ENCODE data around the gene ST3GAL5. TPM values are rescaled to one million over a fixed set of nuclear protein-coding genes. Genes with fewer than 3 reads are reported as not detected.

The ST3GAL5 gene
- total and polyA plus RNA-seq, 2 experiments from 2014 or later = 3.2 to 7.9 TPM

GRCh38 chr2:85913884-85914881 is 25.4 kb upstream of the ST3GAL5 start:
- ATAC-seq = no peak
- Histone ChIP-seq H3K79me2 (replicated peaks; ENCODE audit: insufficient read depth) (no peaks in the 10 kb centered on the region), H3K27me3 (ENCODE audit: insufficient read depth) (no peaks in the 10 kb centered on the region), H4K20me1 (replicated peaks; ENCODE audit: insufficient read depth) (no peaks in the 10 kb centered on the region), H3K36me3 (ENCODE audit: insufficient read depth) (no peaks in the 10 kb centered on the region), H3K4me2 (no peak overlapping the region), H3K4me1 (ENCODE audit: insufficient read depth) (no peaks in the 10 kb centered on the region), H3K9me2 (ENCODE audit: insufficient read depth) (0 out of 2 replicates have a peak, but pooled peaks cover 3% of the 10 kb centered on the region), H3K4me3 (no peak overlapping the region), H3K27ac (ENCODE audit: low read depth) (no peak overlapping the region), H3F3A (replicated peaks; ENCODE audit: low read depth) (no peaks in the 10 kb centered on the region), H2AFZ (peak overlapping the region; percentile 18; the same call in 1 of the 2 replicates)
- Mint-ChIP-seq H3K9me3 (peaks cover 2% of the 10 kb centered on the region; the same call in 1 of the 3 replicates), H3K27ac (no peak overlapping the region), H3K4me3 (no peak overlapping the region), H3K4me1 (peaks cover 4% of the 10 kb centered on the region; the same call in 1 of the 3 replicates), H3K36me3 (ENCODE audit: low read depth) (no peaks in the 10 kb centered on the region), H3K27me3 (ENCODE audit: insufficient read depth, low read depth, poor library complexity) (peaks cover 3% of the 10 kb centered on the region)
- no peak for DNase-seq (ENCODE audit: low spot score)
- TF ChIP-seq CTCF (conservative IDR thresholded peaks at IDR 0.05; ENCODE audit: low read depth in 2 of 2) = no peak
- TF ChIP-seq JUNB (IDR thresholded peaks at IDR 0.05; ENCODE audit: unreplicated experiment) = no peak
- no peak for TF ChIP-seq EZH2phosphoT487 (IDR thresholded peaks at IDR 0.05; ENCODE audit: unreplicated experiment)
- TF ChIP-seq EZH2 (IDR thresholded peaks at IDR 0.05; ENCODE audit: low read depth, unreplicated experiment) = no peak
- TF ChIP-seq ETS1 (IDR thresholded peaks at IDR 0.05) = no peak
- no peak for TF ChIP-seq CREB1 (CRISPR knock-in tag; IDR thresholded peaks at IDR 0.05; ENCODE audit: low read depth)
- no peak for TF ChIP-seq ZNF114 (CRISPR knock-in tag; IDR thresholded peaks at IDR 0.05)

GRCh38 chr2:85911814-85912692 is 23.3 kb upstream of the ST3GAL5 start:
- peaks cover 3% of the 10 kb centered on the region for H3K27me3 Mint-ChIP-seq (ENCODE audit: insufficient read depth, low read depth, poor library complexity)
- no peak overlapping the region for H3K4me3 ChIP-seq
- H3K79me2 ChIP-seq (replicated peaks; ENCODE audit: insufficient read depth) = no peaks in the 10 kb centered on the region
- H3K27ac Mint-ChIP-seq = 0 out of 2 replicates have a peak overlapping the region, but pooled peaks have one; percentile 17
- H3K9me3 Mint-ChIP-seq = no peaks in the 10 kb centered on the region
- 0 out of 2 replicates have a peak, but pooled peaks cover 3% of the 10 kb centered on the region for H3K9me2 ChIP-seq (ENCODE audit: insufficient read depth)
- DNase-seq (ENCODE audit: low spot score) (no peak), ATAC-seq (no peak)
- H4K20me1 ChIP-seq (replicated peaks; ENCODE audit: insufficient read depth) = no peaks in the 10 kb centered on the region
- H3F3A ChIP-seq (replicated peaks; ENCODE audit: low read depth) = no peaks in the 10 kb centered on the region
- no peak overlapping the region for H2AFZ ChIP-seq
- TF ChIP-seq ZNF462 (CRISPR knock-in tag; IDR thresholded peaks at IDR 0.05) = no peak
- H3K4me2 ChIP-seq = no peak overlapping the region
- no peaks in the 10 kb centered on the region for H3K36me3 Mint-ChIP-seq (ENCODE audit: low read depth)
- no peak overlapping the region for H3K27ac ChIP-seq (ENCODE audit: low read depth)
- H3K36me3 ChIP-seq (ENCODE audit: insufficient read depth) = no peaks in the 10 kb centered on the region
- H3K4me1 Mint-ChIP-seq = peaks cover 4% of the 10 kb centered on the region; the same call in 1 of the 3 replicates
- H3K4me1 ChIP-seq (ENCODE audit: insufficient read depth) = no peaks in the 10 kb centered on the region
- H3K27me3 ChIP-seq (ENCODE audit: insufficient read depth) = no peaks in the 10 kb centered on the region
- no peak overlapping the region for H3K4me3 Mint-ChIP-seq

Data from GM23338 (cell line).